SU-DHL-6 (cell line): ENCODE data around the gene GULP1.

Source experiments
- EZH2phosphoT487 ChIP-seq: fragments of 200-600 bp; sonication (generic), shearing (Covaris generic); conservative IDR thresholded peaks from 2 replicates; pipeline ENCODE4 v1.6.1; 2018; ENCODE audit warnings: mild to moderate bottlenecking, antibody characterized with exemption, low read length, moderate library complexity, mixed read lengths
- TF ChIP-seq, protein P1 (sequence below): fragments of 200-600 bp; sonication (generic); IDR thresholded peaks from one replicate; pipeline ENCODE4 v1.5.1; 2017; ENCODE audit warnings: antibody characterized with exemption, mild to moderate bottlenecking, low read length, moderate library complexity; ENCODE audit not compliant: insufficient read depth, poor library complexity, severe bottlenecking

DNA sequence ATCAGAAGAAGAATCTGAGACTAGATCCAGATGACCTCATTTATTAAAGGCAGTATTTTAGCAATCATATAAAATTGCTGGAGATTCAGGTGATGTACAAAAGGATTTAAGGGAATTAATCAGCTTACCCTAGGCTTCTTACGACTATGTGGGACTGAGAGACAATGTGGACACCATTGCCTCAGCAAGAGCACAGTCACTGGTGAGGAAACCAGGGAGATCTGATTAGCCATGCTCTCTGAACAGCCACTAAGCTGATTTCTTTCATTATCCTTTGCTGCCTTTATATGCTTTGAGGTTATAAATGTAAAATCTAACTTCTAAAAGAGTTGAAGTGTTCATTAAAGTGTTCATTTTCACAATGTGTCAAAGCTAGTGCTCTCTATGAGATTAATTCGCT, 22.7 kb upstream of the GULP1 start:
- TF ChIP-seq, protein P1, sequence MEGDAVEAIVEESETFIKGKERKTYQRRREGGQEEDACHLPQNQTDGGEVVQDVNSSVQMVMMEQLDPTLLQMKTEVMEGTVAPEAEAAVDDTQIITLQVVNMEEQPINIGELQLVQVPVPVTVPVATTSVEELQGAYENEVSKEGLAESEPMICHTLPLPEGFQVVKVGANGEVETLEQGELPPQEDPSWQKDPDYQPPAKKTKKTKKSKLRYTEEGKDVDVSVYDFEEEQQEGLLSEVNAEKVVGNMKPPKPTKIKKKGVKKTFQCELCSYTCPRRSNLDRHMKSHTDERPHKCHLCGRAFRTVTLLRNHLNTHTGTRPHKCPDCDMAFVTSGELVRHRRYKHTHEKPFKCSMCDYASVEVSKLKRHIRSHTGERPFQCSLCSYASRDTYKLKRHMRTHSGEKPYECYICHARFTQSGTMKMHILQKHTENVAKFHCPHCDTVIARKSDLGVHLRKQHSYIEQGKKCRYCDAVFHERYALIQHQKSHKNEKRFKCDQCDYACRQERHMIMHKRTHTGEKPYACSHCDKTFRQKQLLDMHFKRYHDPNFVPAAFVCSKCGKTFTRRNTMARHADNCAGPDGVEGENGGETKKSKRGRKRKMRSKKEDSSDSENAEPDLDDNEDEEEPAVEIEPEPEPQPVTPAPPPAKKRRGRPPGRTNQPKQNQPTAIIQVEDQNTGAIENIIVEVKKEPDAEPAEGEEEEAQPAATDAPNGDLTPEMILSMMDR, result no peak
- TF ChIP-seq EZH2phosphoT487, result no peak
